Measurements from ENCODE around the gene HESX1.

The HESX1 gene

GRCh38 chr3:57152151-57153143, 47.3 kb downstream of the HESX1 start:
- TF ChIP-seq CTCF (IDR thresholded peaks at IDR 0.05; ENCODE audit: extremely low read depth, insufficient read depth, missing control alignments) = no peak
- no peak for DNase-seq (ENCODE audit: low spot score)
- in situ Hi-C loops (cut with MboI; ENCODE audit: low pct_unique_long_range_greater_than_20kb, low sequenced_read_pairs, unreplicated experiment) = no loop called here

GRCh38 chr3:57151749-57152148, 48.0 kb downstream of the HESX1 start:
- DNase-seq (ENCODE audit: low spot score) = no peak
- in situ Hi-C loops (cut with MboI; ENCODE audit: low pct_unique_long_range_greater_than_20kb, low sequenced_read_pairs, unreplicated experiment) = no loop called here
- TF ChIP-seq CTCF (IDR thresholded peaks at IDR 0.05; ENCODE audit: extremely low read depth, insufficient read depth, missing control alignments) = no peak

GRCh38 chr3:57151021-57151449, 48.7 kb downstream of the HESX1 start:
- TF ChIP-seq CTCF (IDR thresholded peaks at IDR 0.05; ENCODE audit: extremely low read depth, insufficient read depth, missing control alignments) = no peak
- in situ Hi-C loops (cut with MboI; ENCODE audit: low pct_unique_long_range_greater_than_20kb, low sequenced_read_pairs, unreplicated experiment) = no loop called here
- DNase-seq (ENCODE audit: low spot score) = no peak

- no peak for DNase-seq (ENCODE audit: low spot score)
- in situ Hi-C loops (cut with MboI; ENCODE audit: low pct_unique_long_range_greater_than_20kb, low sequenced_read_pairs, unreplicated experiment) = no loop called here
- no peak for TF ChIP-seq CTCF (IDR thresholded peaks at IDR 0.05; ENCODE audit: extremely low read depth, insufficient read depth, missing control alignments)
Observed at GRCh38 chr3:57150113-57150581, 49.6 kb downstream of the HESX1 start.

All from GM13977 (cell line).